ENCODE results near the gene EME1.

Gene EME1

GRCh38 chr17:50363217-50364060 is 9.6 kb upstream of the EME1 start:
- DNase-seq (ENCODE audit: low spot score): peak; percentile 71

GRCh38 chr17:50364061-50364458 is 9.0 kb upstream of the EME1 start:
- no peak for DNase-seq (ENCODE audit: low spot score)

- peak; percentile 68 for DNase-seq (ENCODE audit: low spot score)
These were observed 8.3 kb upstream of the EME1 start for GRCh38 chr17:50364715-50365114.

GRCh38 chr17:50365165-50365564 is 7.9 kb upstream of the EME1 start:
- DNase-seq (ENCODE audit: low spot score): no peak

- no peak for DNase-seq (ENCODE audit: low spot score)
These were observed 7.2 kb upstream of the EME1 start for GRCh38 chr17:50365649-50366393.

DNA sequence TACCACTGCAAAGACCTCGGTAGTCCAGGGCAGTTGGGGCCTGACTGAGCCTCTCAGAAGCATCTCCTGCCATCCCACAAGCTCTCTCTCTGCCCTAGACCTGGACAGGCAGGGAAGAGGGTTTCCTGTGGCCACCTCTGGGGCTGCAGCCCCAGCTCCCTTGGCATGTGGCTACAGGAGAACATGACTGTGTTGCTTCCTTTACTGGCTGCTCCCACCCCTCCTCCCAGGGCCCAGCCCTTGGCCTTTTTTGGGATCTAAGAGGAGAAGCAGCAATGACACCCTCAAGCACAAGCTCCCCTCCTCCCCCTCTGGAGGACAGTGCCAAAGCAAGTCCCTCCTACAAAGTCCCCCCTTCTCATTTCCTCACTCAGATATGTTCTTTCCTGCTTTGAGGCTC is 5.6 kb upstream of the EME1 start:
- no peak for DNase-seq (ENCODE audit: low spot score)

GRCh38 chr17:50370052-50370451 is 3.0 kb upstream of the EME1 start:
- no peak for DNase-seq (ENCODE audit: low spot score)

GRCh38 chr17:50371526-50371925 is 1.5 kb upstream of the EME1 start:
- no peak for DNase-seq (ENCODE audit: low spot score)

DNA sequence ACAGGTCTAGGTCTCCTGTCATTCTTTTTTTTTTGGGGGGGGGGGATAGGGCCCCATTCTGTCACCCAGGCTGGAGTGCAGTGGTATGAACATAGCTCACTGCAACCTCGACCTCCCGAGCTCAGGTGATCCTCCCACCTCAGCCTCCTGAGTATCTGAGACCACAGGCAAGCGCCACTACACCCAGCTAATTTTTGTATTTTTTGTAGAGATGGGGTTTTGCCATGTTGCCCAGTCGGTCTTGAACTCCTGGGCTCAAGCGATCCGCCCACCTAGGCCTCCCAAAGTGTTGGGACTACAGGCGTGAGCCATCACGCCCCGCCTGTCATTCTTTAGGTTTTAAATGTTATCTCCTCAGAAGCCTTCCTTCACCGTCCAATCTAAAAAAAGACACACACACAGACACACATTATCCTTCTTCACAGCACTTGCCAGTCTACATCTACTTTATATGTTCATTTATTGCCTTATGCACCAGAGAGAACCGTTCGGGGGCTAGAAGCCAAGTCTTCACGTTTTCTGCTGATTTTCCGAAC is 739 bp upstream of the EME1 start:
- no peak for DNase-seq (ENCODE audit: low spot score)

DNA sequence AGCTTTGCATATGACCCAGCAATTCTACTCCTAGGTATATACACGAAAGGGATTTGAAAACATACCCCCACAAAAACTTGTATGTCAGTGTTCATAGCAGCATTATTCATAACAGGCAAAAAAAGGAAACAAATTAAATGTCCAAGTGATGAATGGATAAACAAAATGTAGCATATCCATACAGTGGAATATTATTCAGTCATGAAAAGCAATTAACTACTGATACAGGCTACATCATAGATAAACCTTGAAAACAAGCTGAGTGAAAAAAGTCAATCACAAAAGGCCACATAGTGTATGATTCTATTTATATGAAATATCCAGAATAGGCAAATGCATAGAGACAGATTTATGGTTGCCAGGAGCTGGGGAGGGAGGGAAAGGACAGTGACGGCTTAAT is 676 bp downstream of the EME1 start:
- no peak for DNase-seq (ENCODE audit: low spot score)

DNA sequence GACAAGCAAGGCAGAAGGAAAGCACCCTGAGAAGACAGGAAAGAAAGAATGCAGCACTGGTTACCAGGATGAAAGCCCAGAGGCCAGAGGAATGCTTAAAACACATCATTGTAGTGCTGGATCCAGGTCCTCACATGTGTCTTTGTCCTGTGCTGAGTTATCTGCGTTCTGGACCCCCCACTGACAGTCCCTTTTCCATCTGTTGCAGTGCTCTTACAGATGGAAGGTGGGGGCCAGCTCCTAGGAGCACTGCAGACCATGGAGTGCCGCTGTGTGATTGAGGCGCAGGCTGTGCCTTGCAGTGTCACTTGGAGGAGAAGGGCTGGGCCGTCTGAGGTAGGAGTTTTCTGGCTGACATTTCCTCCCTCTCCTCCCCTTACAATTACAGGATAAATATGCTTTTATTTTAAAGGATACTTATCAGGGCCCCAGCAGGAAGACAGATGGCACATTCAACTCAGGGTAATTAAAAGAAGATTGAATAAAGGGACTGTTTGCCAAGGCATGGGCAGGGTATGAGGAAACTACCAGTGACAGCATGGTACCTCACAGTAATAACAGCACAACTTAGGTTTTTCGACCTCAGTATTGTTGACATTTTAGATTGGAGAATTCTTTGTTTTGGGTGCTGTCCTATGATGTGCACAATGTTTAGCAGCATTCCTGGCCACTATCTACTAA is 3.0 kb downstream of the EME1 start:
- DNase-seq (ENCODE audit: low spot score): no peak

DNA sequence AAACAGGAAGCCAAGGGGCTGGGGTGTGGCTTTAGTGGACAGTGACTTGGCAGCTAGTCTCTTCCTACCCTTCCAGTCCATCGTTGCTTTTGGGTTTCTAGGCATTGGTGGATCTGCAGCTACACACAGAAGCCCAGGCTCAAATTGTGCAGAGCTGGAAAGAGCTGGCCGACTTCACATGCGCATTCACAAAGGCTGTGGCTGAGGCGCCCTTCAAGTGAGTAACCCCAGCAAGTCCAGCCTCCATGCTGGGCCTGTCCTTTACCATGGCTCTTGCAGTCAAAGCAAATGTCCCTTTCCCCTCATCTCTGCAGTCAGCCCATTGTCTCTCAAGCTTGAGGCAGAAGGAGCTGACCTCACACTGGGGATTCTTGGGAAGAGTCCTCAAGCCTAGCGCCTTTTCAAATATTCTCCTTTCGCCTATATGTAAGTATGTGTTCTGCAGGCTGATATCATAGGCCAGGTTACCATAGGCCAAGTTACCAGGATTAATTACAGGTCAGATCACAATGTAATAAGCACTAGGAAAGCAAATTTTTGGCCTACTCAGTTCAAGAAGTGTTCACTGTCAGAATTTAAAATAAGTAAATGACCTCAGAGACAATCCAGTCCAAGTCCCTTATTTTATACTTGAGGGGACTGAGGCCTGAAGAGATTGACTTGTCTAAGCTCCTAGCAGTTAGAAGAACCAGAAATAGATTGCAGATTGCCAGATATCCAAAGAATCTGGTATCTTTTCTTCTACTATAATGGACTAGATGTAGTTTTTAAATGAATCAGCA is 6.5 kb downstream of the EME1 start:
- DNase-seq (ENCODE audit: low spot score): no peak

GRCh38 chr17:50380369-50381259 is 7.6 kb downstream of the EME1 start:
- no peak for DNase-seq (ENCODE audit: low spot score)

DNA sequence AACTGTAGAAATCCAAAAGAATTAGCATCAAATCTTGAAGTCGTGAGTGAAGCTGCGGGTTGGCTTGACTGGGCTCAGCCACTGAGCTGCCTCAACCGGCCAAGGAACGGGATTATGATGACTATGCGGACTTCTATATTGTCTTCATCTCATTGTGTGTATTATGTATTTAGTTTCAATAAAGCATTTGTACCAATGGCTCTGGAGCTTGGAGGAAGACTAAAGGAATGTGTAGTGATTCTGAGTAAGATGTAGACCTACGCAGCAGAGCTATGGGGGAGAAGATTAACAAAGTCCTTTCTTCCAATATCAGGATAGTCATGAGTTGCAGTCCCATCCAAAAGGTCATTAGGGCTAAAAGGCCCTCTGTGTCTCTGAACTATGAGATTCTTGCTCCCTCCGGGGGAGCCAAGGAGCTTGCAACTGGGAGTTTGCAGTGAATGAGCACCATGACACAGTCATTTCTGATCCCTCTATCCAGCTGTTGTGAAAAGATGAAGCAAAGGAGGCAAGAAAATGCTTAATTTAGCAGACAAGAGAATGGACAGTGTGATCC is 8.3 kb downstream of the EME1 start:
- DNase-seq (ENCODE audit: low spot score): no peak

- no peak for DNase-seq (ENCODE audit: low spot score)
These were observed 8.9 kb downstream of the EME1 start for GRCh38 chr17:50381920-50382319.

DNA sequence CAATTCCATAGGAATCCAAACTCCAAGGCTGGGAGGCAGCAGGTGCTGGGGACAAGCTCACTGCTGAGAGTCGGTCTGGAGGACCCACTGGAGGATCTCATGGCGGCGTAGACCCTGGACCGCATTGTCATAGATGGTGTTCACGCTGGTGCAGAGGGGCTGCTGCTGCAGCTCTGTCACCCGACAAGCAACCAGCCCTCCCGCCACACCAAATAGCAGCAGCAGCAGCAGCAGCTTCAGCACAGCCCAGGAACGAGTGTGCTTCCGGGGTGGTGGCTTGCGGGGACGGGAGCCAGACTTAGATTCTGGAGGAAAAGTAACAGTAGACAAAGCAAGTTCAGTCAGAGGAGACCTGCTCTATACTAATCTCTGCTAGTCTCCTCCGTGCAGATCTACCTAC is 9.9 kb downstream of the EME1 start:
- DNase-seq (ENCODE audit: low spot score): no peak

DNA sequence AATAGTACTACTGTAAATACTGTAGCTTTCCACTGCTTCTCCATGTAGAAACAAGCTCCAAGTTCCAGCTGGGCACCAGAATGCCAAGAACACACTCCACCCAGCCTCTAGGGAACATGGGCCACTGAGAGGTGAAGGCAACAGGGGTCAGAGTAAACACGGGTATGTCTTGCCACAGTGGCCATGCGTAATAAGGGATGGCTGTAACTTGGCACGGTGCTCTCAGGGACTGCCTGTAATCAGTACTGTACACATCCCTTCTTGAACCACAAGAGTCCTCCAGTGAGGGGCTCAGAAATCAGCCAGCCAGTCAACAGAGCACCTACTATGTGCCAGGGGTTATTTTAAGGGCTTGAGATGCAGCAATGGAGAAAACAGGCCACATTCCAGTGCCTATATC is 13.5 kb downstream of the EME1 start:
- DNase-seq (ENCODE audit: low spot score): no peak

GRCh38 chr17:50388728-50389127 is 15.7 kb downstream of the EME1 start:
- DNase-seq (ENCODE audit: low spot score): no peak

DNA sequence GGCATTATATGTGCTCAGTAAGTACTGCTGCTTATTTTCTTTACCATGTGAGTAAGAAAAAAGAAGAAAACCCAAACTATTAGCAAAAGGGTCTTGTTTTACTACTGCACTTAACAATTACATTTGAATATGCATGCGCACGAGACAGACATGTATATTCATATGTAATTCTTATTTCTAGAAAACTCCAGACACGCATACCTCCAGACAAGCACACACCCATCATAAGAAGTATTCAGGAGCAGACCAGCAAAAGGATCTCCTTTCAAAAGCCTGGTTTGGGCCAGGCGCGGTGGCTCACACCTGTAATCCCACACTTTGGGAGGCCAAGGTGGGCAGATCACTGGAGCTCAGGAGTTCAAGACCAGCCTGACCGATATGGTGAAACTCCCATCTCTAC is 16.5 kb downstream of the EME1 start:
- DNase-seq (ENCODE audit: low spot score): no peak

DNA sequence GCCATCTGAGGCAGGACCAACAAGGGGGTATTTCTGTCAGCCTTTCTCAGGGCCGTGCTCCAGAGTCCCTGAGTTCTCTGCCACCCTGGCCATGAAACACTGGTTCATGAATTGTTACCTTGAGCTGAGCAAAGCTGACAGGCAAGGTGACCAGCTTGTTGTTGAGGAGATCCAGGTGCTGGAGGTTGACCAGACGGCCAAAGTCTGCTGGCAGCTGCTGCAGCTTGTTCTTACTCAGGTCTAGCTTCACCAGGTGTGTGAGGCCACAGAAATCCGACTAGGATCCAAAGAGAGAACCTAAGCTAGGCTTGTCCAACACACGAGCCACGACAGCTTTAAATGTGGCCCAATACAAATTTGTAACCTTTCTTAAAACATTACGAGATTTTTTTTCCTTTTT is 19.6 kb downstream of the EME1 start:
- no peak for DNase-seq (ENCODE audit: low spot score)

- no peak for DNase-seq (ENCODE audit: low spot score)
These were observed 20.7 kb downstream of the EME1 start for GRCh38 chr17:50393700-50394099.
